Measurements from ENCODE around the gene AHCTF1.
"Not testable (repeated sequence)": the region's sequence is repeated elsewhere in the genome, so short reads cannot be mapped to it uniquely, and the experiment has no call there.

Gene AHCTF1

DNA sequence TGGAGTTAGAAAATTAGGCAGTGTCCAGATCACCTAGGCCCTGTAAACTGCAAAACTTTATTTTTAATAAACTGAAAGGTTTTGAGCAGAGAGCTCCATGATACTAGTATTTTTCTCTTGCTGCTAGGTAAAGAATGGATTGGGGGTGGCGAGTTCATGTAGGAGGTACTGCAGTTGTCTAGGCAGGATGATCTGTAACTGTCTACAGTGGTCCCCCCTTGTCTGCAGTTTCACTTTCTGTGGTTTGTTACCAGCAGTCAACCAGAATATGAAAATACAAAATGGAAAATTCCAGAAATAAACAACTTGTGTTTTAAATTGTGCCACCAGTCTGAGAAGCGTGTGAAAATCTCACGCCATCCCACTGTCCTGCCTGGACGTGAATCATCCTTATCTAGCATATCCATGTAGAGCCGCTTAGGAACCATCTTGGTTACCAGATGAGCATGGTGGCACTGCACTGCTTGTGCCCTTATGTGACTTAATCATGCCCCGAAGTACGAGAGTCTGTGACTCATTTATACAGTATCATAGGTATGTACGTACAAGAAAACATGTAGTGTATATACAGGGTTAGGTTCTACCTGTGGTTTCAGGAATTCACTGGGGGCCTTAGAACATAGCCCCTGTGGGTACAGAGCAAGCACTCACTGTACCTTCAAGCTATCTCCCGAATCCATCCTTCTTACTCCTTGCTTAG lies 94.2 kb downstream of the AHCTF1 start:
- H3K36me3 ChIP-seq (ENCODE audit: control insufficient read depth in 2 of 2, insufficient read depth in 2 of 2, low read length in 2 of 2) = peaks cover 6 to 7% of the 10 kb centered on the region in 2 donors
- H3K27ac ChIP-seq (ENCODE audit: low read length) = no peak overlapping the region
- no peak overlapping the region for H3K4me3 ChIP-seq (ENCODE audit: low read length in 2 of 2)
- H3K4me1 ChIP-seq (ENCODE audit: control insufficient read depth, insufficient read depth, low read length) = no peaks in the 10 kb centered on the region
- no peaks in the 10 kb centered on the region for H3K27me3 ChIP-seq (ENCODE audit: control insufficient read depth in 1 of 2, insufficient read depth in 2 of 2, low read length in 2 of 2)
- H3K9me3 ChIP-seq (ENCODE audit: control insufficient read depth in 2 of 2, low read length in 2 of 2) = no peaks in the 10 kb centered on the region
- H3K9ac ChIP-seq (ENCODE audit: low read length in 2 of 2) = no peak overlapping the region

DNA sequence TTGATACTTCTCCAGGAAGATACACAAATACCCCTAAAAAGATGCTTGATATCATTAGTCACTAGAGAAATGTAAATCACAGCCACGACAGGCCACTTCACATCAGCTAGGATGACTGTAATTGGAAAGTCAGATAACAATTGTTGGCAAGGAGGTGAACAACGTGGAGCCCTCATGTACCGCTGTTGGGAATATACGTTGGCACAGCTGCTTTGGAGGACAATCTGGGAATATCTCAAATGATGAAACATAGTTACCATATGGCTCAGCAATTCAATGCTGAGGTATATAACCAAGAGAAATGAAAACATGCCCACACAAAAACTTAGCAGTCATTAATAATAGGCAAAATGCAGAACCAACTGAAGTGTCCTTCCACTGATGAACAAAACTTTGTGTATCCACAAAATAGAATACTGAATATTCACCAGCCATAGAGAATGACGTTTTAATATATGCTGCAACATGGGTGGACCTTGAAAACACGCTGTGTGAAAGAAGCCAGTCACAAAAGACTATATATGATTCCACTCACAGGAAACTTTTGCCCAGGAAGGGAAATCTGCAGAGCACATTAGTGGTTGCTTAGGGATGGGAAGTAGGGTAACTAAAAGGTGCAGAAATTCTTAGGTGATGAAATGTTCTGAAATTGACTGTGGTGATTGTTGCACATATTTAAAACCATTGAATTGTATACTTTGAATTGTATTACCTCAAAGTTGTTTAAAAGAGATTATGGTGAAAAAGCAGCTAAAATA lies 95.4 kb downstream of the AHCTF1 start:
- Histone ChIP-seq H3K9me3 (ENCODE audit: control insufficient read depth in 2 of 2, low read length in 2 of 2) (no peaks in the 10 kb centered on the region), H3K36me3 (ENCODE audit: control insufficient read depth in 2 of 2, insufficient read depth in 2 of 2, low read length in 2 of 2) (peaks cover 6% of the 10 kb centered on the region in 2 donors), H3K27me3 (ENCODE audit: control insufficient read depth in 1 of 2, insufficient read depth in 2 of 2, low read length in 2 of 2) (no peaks in the 10 kb centered on the region), H3K27ac (ENCODE audit: low read length) (no peak overlapping the region), H3K4me1 (ENCODE audit: control insufficient read depth, insufficient read depth, low read length) (no peaks in the 10 kb centered on the region), H3K9ac (ENCODE audit: low read length in 2 of 2) (no peak overlapping the region), H3K4me3 (ENCODE audit: low read length in 2 of 2) (no peak overlapping the region)

DNA sequence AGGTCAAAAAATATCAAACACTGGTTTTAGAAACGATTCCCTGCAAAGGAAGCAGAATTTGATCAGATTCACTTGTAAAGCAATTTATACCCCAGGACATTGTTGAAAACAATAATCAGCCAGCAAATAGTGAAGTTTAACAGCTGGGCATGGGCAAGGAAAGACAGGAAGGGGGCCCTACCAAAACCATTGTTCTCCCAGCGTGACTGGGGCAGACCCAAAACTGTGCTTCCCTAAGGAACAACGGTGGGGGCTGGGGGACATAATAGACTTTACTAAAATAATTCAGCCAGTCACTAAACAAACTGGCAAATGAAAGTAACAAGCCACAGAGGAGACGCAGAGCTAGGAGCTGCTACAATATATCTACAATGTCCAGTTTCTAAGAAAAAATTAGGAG lies 100.2 kb downstream of the AHCTF1 start:
- H3K27ac ChIP-seq (ENCODE audit: low read length) = no peak overlapping the region
- H3K4me3 ChIP-seq (ENCODE audit: low read length in 2 of 2) = no peak overlapping the region
- H3K27me3 ChIP-seq (ENCODE audit: control insufficient read depth in 1 of 2, insufficient read depth in 2 of 2, low read length in 2 of 2) = no peaks in the 10 kb centered on the region
- H3K9ac ChIP-seq (ENCODE audit: low read length in 2 of 2) = no peak overlapping the region
- peaks cover 0 to 4% of the 10 kb centered on the region in 2 donors for H3K9me3 ChIP-seq (ENCODE audit: control insufficient read depth in 2 of 2, low read length in 2 of 2)
- H3K36me3 ChIP-seq (ENCODE audit: control insufficient read depth in 2 of 2, insufficient read depth in 2 of 2, low read length in 2 of 2) = no peaks in the 10 kb centered on the region
- no peaks in the 10 kb centered on the region for H3K4me1 ChIP-seq (ENCODE audit: control insufficient read depth, insufficient read depth, low read length)

- Histone ChIP-seq H3K27me3 (ENCODE audit: control insufficient read depth in 1 of 2, insufficient read depth in 2 of 2, low read length in 2 of 2) (no peaks in the 10 kb centered on the region), H3K27ac (ENCODE audit: low read length) (no peak overlapping the region), H3K9me3 (ENCODE audit: control insufficient read depth in 2 of 2, low read length in 2 of 2) (peaks cover 0 to 4% of the 10 kb centered on the region in 2 donors), H3K9ac (ENCODE audit: low read length in 2 of 2) (no peak overlapping the region), H3K4me1 (ENCODE audit: control insufficient read depth, insufficient read depth, low read length) (no peaks in the 10 kb centered on the region), H3K36me3 (ENCODE audit: control insufficient read depth in 2 of 2, insufficient read depth in 2 of 2, low read length in 2 of 2) (no peaks in the 10 kb centered on the region), H3K4me3 (ENCODE audit: low read length in 2 of 2) (no peak overlapping the region)
Measured at GRCh38 chr1:246828818-246829217, 102.9 kb downstream of the AHCTF1 start.

GRCh38 chr1:246827396-246827795 lies 104.4 kb downstream of the AHCTF1 start:
- no peak overlapping the region for H3K27ac ChIP-seq (ENCODE audit: low read length)
- H3K27me3 ChIP-seq (ENCODE audit: control insufficient read depth in 1 of 2, insufficient read depth in 2 of 2, low read length in 2 of 2) = no peaks in the 10 kb centered on the region
- H3K4me1 ChIP-seq (ENCODE audit: control insufficient read depth, insufficient read depth, low read length) = no peaks in the 10 kb centered on the region
- peaks cover 0 to 4% of the 10 kb centered on the region in 2 donors for H3K9me3 ChIP-seq (ENCODE audit: control insufficient read depth in 2 of 2, low read length in 2 of 2)
- no peaks in the 10 kb centered on the region for H3K36me3 ChIP-seq (ENCODE audit: control insufficient read depth in 2 of 2, insufficient read depth in 2 of 2, low read length in 2 of 2)
- no peak overlapping the region for H3K4me3 ChIP-seq (ENCODE audit: low read length in 2 of 2)
- no peak overlapping the region for H3K9ac ChIP-seq (ENCODE audit: low read length in 2 of 2)

DNA sequence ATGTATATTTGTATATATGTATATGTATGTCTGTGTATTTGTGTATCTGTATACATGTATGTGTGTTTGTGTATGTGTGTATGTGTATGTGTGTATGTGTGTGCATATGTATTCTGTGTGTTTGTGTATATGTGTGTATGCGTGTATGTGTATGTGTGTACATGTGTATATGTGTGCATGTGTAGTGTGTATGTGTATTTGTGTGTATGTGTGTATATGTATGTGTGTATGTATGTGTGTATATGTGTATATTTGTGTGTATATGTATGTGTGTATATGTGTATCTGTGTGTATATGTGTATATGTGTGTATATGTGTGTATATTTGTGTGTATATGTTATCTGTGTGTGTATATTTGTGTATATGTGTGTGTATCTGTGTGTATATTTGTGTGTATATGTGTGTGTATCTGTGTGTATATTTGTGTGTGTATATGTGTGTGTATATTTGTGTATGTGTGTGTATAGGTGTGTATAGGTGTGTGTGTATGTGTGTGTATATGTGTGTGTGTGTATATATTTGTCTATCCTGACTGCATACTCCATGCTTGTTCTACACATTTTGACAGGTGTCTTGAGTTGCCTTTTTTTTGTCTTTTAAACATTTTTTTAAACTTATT lies 106.1 kb downstream of the AHCTF1 start:
- no peak overlapping the region for H3K4me3 ChIP-seq (ENCODE audit: low read length in 2 of 2)
- H3K27ac ChIP-seq (ENCODE audit: low read length) = no peak overlapping the region
- H3K27me3 ChIP-seq (ENCODE audit: control insufficient read depth in 1 of 2, insufficient read depth in 2 of 2, low read length in 2 of 2) = no peaks in the 10 kb centered on the region
- H3K9me3 ChIP-seq (ENCODE audit: control insufficient read depth in 2 of 2, low read length in 2 of 2) = peaks cover 0 to 4% of the 10 kb centered on the region in 2 donors
- H3K9ac ChIP-seq (ENCODE audit: low read length in 2 of 2) = no peak overlapping the region
- no peaks in the 10 kb centered on the region for H3K36me3 ChIP-seq (ENCODE audit: control insufficient read depth in 2 of 2, insufficient read depth in 2 of 2, low read length in 2 of 2)
- no peaks in the 10 kb centered on the region for H3K4me1 ChIP-seq (ENCODE audit: control insufficient read depth, insufficient read depth, low read length)

- H3K36me3 ChIP-seq (ENCODE audit: control insufficient read depth in 2 of 2, insufficient read depth in 2 of 2, low read length in 2 of 2) = no peaks in the 10 kb centered on the region
- H3K27me3 ChIP-seq (ENCODE audit: control insufficient read depth in 1 of 2, insufficient read depth in 2 of 2, low read length in 2 of 2) = no peaks in the 10 kb centered on the region
- H3K27ac ChIP-seq (ENCODE audit: low read length) = no peak overlapping the region
- H3K9ac ChIP-seq (ENCODE audit: low read length in 2 of 2) = no peak overlapping the region
- no peak overlapping the region for H3K4me3 ChIP-seq (ENCODE audit: low read length in 2 of 2)
- H3K4me1 ChIP-seq (ENCODE audit: control insufficient read depth, insufficient read depth, low read length) = no peaks in the 10 kb centered on the region
- H3K9me3 ChIP-seq (ENCODE audit: control insufficient read depth in 2 of 2, low read length in 2 of 2) = peaks cover 0 to 4% of the 10 kb centered on the region in 2 donors
Measured at GRCh38 chr1:246824541-246824940, 107.2 kb downstream of the AHCTF1 start.

- H3K4me1 ChIP-seq (ENCODE audit: control insufficient read depth, insufficient read depth, low read length); H3K9ac ChIP-seq (ENCODE audit: low read length in 2 of 2); H3K27me3 ChIP-seq (ENCODE audit: control insufficient read depth in 1 of 2, insufficient read depth in 2 of 2, low read length in 2 of 2); H3K9me3 ChIP-seq (ENCODE audit: control insufficient read depth in 2 of 2, low read length in 2 of 2); H3K27ac ChIP-seq (ENCODE audit: low read length); H3K36me3 ChIP-seq (ENCODE audit: control insufficient read depth in 2 of 2, insufficient read depth in 2 of 2, low read length in 2 of 2); H3K4me3 ChIP-seq (ENCODE audit: low read length in 2 of 2): not testable (repeated sequence)
Measured at GRCh38 chr1:246822154-246822553, 109.6 kb downstream of the AHCTF1 start.

GRCh38 chr1:246820666-246821065 lies 111.1 kb downstream of the AHCTF1 start:
- no peak overlapping the region for H3K27ac ChIP-seq (ENCODE audit: low read length)

GRCh38 chr1:246817778-246818177 lies 114.0 kb downstream of the AHCTF1 start:
- H3K9me3 ChIP-seq (ENCODE audit: control insufficient read depth in 2 of 2, low read length in 2 of 2); H3K27me3 ChIP-seq (ENCODE audit: control insufficient read depth in 1 of 2, insufficient read depth in 2 of 2, low read length in 2 of 2); H3K9ac ChIP-seq (ENCODE audit: low read length in 2 of 2); H3K36me3 ChIP-seq (ENCODE audit: control insufficient read depth in 2 of 2, insufficient read depth in 2 of 2, low read length in 2 of 2); H3K27ac ChIP-seq (ENCODE audit: low read length); H3K4me3 ChIP-seq (ENCODE audit: low read length in 2 of 2); H3K4me1 ChIP-seq (ENCODE audit: control insufficient read depth, insufficient read depth, low read length): not testable (repeated sequence)

More at GRCh38 chr1:246820666-246821065, 111.1 kb downstream of the AHCTF1 start:
- H3K9me3 ChIP-seq (ENCODE audit: control insufficient read depth in 2 of 2, low read length in 2 of 2) = no peaks in the 10 kb centered on the region
- no peak overlapping the region for H3K4me3 ChIP-seq (ENCODE audit: low read length in 2 of 2)
- H3K9ac ChIP-seq (ENCODE audit: low read length in 2 of 2) = no peak overlapping the region
- H3K27me3 ChIP-seq (ENCODE audit: control insufficient read depth in 1 of 2, insufficient read depth in 2 of 2, low read length in 2 of 2) = no peaks in the 10 kb centered on the region
- H3K4me1 ChIP-seq (ENCODE audit: control insufficient read depth, insufficient read depth, low read length) = no peaks in the 10 kb centered on the region
- H3K36me3 ChIP-seq (ENCODE audit: control insufficient read depth in 2 of 2, insufficient read depth in 2 of 2, low read length in 2 of 2) = no peaks in the 10 kb centered on the region

Measured in stomach smooth muscle (tissue), 2 donors.